Activated T-cell treated with anti-CD3 and anti-CD28 coated beads for 48 hours (primary cell): ENCODE data around the gene ZBTB22.
A peak's percentile ranks its signal among the peaks of the same experiment; 100 is the strongest.
"Not testable (repeated sequence)": the region's sequence is repeated elsewhere in the genome, so short reads cannot be mapped to it uniquely, and the experiment has no call there.

Experiments
- DNase-seq: peaks from one replicate; pipeline ENCODE4 v3.0.0-alpha.2; 2020; ENCODE audit warnings: low read depth

Gene ZBTB22

DNA sequence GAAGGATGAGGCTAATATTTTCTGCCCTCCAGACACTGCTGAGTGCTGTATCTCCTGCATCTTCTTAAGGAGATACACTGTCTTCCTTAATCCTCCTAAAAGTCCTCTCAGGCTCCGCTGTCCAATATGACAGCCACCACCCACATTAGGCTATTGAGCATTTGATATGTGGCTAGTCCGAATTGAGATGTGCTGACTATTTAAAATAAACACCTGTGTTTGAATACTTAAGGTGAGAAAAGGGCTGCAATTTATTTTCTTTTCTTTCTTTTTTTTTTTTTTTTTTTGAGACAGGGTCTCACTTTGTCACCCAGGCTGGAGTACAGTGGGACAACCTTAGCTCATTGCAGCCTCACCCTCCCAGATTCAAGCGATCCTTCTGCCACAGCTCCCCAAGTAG is 15.7 kb downstream of the ZBTB22 start:
- no peak for DNase-seq

DNA sequence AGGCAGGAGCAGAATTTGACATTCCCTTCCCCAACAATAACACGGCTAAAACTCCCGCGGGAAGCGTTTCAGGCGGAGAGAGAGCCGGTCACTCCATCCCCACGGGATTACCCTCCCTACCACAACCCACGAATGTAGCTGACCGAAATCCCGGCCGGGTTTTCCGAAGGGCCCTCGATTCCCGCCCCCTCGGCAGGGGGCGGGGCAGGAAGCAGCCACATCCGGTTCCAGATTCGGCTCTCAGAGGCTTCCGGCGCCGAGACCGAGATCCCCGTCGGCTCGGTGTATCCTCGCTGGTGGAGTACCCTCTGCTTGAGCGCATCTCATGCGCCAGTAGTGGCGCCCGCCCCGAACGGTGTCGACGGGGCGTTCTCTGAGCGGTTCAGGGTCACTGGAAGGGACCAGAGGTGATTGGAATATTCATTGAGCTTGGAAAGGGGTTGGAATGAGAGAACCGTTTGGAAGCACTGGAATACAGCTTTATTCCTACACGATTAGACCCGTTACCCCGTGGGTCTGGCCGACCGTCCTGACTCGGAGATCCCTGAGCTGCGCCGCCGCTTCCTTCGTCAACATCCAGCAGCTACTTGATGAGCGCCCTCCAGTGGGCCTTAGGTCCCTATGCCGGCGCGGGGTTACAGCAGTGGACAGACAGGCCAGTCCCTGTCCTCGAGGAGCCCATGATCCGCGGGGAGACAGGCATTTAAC is 18.2 kb downstream of the ZBTB22 start:
- peak; percentile 94 for DNase-seq

DNA sequence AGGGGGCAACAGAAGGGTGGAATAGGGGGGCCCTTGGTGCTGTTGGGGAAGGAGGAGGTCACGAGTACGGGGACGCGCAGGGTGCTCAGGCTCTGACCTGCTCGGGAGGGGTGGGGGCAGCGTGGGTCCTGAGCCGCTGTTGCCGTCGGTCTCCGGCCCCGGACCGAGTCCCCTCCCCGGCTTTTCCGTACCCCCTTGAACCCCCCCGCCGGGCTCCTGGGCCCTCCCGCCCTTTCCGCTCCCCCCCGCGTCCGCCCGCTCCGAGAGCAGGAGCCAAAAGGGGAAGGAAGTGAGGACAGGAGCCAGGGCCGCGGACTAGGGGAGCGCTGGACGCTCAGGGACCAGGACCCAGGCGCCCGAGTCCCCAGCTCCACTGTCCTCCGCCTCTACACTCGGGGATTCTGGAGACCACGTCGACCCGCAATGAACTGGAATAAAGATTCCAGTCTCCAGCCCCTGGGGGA is 18.7 kb downstream of the ZBTB22 start, which contains the start of gene RGL2:
TSS of gene RGL2 (minus strand) at position 170 of the 464 bp plus-strand sequence. CDS start 332 bp downstream, outside the sequence.
- DNase-seq = no peak

DNA sequence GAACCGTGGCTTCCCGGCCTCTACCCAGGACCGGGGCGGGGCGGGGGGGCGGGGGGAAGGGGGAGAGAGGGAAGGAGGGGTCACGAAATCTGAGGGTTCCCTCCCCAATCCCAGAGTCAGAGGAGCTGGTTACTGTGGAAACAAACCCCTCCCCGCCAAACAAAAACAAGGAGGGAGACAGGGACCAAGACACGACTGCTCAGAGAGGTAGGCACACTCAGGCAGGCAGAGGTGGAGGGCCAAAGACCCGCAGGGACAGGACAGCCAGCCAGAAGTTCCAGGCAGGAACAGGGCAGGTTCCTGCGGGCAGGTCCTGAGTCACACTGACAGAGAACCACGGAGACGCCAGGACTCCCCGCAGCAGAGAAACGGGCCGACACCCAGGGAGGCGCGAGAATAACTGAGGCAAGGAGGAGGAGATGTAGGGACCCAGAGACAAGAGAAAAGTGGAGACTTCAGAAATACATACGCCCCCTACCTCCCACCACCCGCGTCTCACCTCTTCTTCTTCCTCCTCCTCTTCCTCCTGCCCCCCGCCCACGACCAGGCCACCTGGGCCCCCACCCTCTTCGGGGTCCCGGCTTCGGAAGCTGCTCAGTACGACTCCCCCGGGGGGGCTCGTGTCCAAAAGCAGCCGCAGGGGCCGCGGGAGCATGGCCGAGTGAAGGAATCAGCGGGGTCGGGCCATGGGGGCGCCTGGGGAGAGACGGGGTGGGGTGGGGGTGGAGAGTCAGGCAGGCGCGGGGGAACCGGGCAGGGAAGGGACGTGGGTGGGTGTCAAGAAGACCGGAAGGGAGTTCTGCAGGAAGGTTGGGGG is 19.4 kb downstream of the ZBTB22 start:
- DNase-seq = peak; percentile 59

DNA sequence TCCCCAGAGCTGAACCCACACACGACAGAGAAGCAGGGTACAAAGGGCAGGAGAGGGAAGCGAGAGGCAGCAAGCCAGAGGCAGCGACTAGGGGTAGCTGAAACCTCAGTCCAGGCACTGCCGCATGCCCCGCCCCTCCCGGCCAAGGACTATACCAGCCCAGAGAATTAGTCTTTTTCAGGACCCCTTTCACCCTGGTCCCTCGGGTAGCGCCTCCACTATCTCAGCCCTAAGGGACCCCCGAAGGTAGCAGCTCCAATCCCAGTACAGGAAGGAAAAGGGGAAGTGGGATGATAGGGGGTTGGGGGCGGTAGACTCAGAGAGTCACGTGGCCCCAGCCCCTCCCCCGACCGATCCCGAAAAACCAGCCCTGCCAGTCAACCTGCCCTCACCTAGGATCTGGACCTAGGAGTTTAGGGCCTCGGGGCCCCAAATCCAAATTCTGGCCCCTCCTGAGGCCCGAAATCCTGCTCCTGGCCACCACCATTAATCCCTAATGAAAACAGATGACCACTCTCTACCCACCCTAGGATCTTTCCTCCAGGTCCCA is 20.1 kb downstream of the ZBTB22 start:
- no peak for DNase-seq

DNA sequence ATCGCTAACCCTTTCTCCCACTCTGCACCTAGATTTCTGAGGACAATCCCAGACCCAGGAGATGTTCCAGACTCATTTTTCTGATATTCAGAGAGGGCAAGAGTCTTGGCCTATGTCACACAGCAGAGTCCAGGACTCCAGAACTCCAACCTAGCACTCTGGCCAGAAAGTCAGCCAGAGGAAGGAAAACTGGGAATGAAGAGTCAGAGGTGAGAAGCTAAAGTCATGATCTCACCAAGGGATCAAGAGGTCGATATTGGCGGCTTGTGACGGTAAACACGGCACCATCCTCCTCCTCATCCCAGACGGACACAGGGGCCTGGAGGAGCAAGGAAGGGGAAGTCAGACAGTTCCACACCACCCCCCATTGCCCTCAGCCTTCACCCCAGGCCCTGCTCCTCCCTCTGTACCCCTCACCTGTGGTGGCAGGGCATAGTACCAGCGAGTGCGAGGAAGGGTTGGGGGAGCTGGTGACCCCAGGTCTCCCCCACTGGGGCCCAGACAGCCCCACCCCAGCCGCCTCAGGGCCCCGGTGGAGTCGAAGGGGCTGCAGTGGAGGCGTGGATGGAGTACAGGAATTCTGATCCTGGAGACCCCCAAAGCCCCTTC is 20.6 kb downstream of the ZBTB22 start:
- DNase-seq = no peak

DNA sequence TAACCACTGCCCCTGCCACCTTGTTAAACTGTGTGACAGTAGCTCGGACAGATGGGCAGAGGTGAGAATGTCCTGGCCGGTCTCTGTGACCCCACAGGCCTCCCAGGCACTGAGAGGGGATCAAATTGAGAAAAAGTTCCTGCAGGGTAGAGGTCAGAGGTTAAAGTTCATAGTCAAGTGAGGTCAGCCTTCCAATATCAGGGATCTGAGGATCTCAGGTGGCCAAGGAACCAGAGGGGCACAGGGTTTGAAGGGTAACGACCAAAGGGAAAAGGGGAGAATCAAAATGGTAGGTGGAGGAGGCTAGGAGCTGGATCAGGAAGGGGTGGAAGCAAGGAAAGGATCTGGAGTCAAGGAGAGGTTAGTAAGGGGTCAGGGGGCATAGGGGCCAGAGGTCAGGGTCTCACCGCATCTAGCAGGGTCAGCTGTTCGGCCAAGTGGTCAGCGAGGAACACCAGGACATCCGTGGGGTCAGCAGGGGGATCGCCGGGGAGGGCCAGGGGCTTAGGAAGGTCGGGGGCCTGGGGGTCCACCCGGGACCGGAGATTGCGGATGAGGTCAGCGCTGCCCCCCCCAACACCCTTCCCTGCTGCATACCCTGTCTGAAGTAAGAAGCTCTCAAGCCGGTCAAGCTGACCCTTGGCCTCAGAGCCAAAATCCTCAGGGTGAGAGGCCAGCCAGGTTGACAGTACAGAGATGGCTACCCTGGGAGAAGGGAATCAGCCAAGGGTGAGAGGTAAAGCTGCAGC is 21.7 kb downstream of the ZBTB22 start:
- no peak for DNase-seq

DNA sequence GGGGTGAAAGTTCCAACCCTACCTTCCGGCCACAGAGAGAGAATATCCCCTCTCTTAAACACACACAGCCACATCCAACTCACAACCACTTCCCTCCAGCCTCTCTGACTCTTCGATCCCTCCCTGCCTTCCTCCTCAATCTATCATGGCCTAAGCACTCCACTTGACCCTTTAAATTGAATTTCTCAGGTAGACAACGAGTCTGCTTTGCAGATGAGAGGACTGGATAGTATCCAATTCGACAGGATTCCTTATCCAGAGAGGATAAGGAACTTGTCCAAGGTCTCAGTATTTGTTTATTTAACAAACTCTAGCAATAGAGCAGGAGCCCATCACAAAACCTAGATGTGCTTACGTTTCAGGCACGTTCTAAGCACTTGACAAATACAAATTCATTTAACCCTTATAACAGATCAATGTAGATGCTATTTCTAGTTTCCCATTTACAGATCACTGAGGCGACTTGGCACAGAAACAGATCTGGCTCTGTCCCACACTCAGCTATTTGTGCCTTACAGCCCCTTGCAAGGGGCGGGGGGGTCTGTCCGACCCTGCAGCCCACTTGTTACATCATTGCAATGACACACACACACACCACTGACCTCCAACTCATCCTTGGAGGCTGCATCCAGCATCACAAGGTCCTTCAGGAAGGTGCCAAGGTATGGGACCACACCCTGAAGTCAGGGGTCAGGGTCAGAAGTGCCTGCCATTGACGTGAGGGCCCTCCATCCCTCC is 23.3 kb downstream of the ZBTB22 start:
- no peak for DNase-seq

DNA sequence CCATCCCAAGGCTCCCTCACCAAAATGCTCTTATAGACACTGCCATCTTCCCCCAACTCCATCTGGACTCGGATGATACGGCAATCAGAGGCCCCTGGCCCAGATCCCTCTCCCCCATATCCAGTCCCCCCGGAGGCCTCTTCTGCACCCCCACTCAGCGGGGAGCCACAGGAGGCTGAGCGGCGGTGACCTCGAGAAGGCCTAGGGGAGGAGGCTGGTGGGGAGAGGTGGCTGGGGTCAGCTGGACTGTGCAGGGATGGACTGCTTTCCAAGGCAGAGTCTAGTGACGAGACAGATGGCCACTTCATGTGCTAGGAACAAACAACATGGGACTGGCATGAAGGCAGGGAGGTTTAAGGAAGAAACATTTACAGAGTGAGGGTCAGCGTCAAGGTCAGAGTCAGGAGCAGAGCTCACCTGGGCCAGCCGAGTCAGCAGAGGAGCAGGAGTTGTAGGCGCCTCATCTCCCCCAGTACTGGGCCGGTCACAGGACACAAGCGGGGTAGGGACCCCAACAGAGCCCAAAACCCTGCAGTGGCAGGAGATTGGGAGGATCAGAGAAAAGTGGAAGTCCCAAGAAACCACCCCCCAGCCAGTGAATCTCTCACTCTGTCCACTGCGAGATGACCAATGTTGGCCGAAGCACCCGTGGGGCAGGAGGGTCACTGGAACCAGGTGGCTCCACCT is 24.4 kb downstream of the ZBTB22 start:
- DNase-seq = no peak

DNA sequence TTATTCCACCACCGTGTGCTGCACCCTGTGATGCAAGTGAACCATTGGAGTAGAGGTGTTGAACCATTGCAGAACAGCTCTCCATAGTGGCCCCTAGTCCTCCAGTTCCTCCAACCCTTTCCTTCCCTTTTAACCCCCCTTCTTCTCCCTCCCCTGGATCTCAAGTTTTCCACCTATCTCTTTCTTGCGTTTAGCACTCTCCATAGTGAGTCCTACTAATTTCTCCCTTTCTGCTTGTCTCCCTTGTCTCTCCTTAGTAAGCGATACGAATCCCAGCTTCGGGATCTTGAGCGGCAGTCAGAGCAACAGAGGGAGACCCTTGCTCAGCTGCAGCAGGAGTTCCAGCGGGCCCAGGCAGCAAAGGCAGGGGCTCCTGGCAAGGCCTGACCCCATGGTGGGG is 27.1 kb downstream of the ZBTB22 start:
- DNase-seq = no peak

DNA sequence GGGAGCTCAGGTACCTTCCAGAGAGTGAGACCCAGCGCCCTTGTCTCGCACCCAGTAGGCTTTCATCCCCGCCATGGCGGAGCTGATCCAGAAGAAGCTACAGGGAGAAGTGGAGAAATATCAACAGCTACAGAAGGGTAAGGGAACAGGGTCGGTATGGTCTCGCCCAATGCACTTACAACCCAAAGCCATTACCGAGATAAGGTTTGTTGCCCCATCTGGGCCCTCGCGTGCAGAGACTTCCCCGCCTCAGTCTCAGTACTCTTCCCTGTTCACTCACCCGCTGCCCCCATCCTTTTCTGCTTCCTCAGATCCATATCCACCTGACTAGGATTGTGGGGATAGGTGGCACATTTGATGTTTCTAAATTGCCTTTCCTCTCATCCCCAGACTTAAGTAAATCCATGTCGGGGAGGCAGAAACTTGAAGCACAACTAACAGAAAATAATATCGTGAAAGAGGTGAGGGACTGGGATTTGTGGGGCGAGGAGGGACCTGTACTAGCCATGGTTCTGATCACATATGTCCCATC is 27.7 kb downstream of the ZBTB22 start:
- no peak for DNase-seq

DNA sequence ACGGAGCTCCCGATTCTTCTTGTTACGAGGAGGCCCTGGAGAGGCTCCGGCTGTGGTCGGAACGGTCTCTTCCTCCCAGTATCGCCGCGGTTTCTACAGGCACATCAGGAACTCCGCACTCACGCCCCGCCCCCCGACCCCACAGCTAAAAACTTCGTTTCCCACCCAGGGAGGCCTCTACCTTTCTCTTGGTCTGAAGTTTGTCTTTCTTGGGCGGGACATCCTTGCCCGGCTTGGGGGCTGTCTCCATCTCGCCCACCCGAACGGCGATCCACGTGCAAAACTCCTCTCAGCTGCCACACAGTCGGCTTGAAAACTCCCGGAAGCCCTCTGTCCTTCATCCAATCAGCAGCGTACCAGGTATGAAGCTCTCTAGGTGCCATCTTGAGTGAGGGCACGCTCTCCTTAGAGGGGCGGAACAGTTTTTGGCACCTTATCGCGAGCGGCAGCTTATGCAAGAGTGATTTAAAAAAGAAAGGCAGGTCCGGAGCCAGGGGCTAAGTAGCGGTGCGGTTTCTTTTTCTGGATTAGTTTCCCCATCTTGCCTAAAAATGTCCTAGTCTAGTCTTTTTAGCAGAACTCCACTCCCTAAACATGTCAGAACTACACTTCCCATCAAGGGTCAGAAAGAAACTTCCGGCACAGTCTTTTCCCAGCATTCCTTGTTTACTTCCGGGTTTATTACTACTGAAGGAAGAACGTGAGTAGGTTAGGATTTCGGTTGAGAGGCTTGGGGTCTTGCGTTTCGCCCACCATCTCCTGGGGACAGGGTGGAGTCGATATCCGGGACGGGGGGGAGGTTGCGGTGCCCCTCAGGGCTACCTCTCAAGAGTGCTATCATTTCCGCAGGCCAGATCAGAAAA is 28.4 kb downstream of the ZBTB22 start, which contains the start of the genes PFDN6 and WDR46:
TSS of gene PFDN6 (plus strand) at position 681 of the 863 bp plus-strand sequence. CDS start 256 bp downstream, outside the sequence.
TSS of gene WDR46 (minus strand) at position 319 of the 863 bp plus-strand sequence. CDS start at position 250, 69 bp downstream.
- peak; percentile 65 for DNase-seq

DNA sequence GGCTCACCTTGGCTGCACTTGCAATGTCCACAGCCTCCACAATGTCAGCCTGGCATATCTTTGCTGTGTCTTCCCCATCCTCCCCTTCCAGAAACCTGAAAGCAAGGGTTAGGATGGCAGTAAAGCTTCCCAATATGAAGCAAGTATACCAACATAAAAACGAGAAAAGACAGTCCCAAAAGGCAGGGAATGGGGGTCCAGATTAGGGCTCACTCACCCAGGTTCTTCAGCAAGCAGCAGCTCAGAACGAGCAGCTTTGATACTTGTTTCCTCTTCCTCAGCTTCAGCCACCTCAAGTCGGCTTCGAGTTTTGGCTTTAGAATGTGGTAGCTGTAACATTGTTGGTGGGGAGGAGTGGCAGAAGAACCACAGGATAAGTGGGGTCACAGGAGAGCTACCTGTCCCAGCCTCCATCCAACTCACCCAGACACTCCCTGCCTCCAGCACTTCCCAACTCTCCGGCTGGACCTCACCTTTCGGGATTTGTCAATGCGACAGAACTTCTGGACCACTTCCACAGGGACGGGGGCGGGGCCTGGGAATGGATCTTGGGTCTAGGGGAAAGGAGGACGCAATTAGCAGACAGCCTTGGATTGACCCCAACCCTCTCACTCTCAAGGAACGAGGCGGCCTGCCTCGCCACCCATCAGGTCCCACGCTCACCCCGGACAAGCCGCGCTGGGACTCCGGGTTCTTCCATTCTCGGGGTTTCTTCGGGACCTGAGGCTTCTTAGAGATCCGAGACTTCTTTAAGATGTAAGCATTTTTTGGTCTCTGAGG is 29.2 kb downstream of the ZBTB22 start:
- no peak for DNase-seq

DNA sequence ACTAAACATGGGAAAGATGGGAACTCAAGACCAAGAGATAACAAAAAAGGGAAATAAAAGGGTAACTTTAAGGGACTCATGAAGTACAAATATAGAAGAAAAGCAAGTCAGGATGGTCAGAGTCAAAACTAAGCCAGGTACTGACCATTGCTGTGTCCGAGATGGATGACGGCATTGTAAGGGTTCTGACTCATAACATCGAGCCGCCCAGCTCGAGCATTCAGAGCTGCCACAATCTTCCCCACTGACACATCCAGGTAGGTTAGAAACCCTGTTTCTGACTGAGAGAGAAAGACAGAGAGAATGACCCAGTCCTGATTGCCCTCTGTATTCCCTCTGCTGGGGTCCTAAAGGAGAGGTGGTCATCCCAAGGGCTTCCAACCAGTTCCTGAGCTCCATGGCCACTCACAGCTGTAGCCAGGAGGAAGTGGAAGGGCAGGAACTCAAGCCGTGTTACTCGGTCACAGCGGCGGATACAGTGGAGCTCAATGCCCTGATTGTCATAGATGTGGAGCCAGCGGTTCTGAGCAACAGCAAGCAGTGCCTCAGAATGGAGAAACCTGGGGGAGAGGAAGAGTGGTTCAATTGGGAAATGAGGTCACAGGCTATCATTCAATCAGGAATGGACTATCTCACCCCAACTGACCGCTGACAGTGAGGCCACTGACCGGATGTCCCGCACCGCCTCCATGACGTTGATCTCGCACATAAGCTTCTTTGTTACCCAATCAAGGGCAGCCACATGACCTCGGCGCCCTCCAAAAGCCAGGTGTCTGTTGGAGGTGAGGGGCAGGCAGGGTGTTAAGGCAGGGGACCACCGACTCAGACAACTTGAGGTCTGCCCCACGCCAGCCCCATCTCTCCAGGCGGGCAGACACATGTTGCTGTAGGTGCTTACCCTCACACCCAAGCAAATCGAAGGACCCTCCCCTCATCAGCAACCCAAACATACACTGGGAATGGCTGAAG is 30.3 kb downstream of the ZBTB22 start:
- DNase-seq = no peak

DNA sequence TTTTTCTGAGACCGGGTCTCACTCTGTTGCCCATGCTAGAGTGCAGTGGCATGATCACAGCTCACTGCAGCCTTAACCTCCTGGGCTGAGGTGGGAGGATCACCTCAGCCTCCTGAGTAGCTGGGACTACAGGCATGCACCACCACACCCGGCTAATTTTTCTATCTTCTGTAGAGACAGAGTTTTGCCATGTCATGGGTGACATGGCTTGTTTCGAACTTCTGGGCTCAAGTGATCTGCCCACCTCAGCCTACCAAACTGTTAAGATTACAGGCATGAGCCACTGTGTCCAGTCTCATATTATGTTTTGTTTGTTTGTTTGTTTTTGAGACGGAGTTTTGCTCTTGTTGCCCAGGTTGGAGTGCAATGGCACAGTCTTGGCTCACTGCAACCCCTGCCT is 32.3 kb downstream of the ZBTB22 start:
- not testable (repeated sequence) for DNase-seq

DNA sequence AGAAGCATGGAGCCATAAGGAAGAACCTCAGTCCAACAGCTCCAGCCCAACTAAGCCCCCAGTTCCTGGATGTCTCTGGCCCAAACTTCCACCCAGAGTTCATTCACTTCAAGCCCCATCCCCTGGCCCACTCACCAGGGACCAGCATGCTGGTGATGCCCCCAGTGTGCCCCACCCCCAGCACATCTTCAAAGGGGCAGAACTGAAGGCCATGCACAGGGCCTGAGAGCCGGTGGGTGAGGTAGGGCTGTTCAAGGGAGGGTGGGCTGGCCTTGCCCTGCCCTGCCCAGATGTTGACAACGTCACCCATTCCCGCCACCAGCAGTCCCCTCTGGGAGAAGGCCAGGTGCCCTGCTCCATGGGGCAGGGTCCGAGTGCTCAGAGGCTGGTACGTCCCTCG is 37.0 kb downstream of the ZBTB22 start:
- no peak for DNase-seq

DNA sequence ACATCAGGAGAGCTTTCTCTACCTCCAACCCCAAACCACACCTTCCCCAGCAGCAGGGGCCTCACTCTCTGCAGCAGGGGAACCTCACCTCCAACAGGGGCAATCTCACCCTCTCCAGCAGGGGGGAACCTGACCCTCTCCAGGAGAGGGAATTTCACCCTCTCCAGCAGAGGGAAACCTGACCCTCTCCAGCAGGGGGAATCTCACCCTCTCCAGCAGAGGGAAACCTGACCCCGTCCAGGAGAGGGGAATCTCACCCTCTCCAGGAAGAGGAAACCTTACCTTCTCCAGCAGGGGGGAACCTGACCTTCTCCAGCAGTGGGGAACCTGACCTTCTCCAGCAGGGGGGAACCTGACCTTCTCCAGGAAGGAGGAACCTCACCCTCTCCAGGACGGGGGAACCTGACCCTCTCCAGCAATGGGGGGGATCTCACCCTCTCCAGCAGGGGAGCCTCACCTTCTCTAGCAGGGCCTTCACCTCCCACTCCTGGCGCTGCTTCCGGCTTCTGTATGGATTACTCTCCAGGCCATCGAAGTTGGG is 37.5 kb downstream of the ZBTB22 start:
- DNase-seq = no peak
